ENCODE measurements around the gene FTSJ3. TPM values are rescaled to one million over a fixed set of nuclear protein-coding genes. Genes with fewer than 3 reads are reported as not detected.

The FTSJ3 gene
- total and polyA plus RNA-seq, 2 experiments from 2014 or later, result 29.2 to 61.5 TPM

DNA sequence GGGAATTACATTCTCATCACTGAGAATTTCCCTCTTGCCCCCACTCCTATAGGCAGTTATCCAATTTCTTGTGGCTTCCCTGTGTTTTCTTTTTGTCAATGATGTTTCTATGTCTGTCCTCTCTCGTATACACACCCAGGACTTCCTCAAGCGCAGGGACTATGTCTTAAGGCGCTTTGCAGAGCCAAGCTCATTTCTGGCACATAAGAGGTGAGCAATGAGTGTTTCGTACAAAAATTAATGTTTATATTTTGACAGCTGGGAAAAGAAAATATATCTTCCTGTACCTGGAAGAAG is 52.5 kb downstream of the FTSJ3 start:
- peak overlapping the region; percentile 95 for H3K4me3 Mint-ChIP-seq
- no peaks in the 10 kb centered on the region; the same call in 2 of the 3 replicates for H3K9me3 Mint-ChIP-seq
- H3K27ac Mint-ChIP-seq, result peak overlapping the region; percentile 100
- Histone ChIP-seq H3K79me2 (replicated peaks; ENCODE audit: insufficient read depth) (peaks cover 90% of the 10 kb centered on the region), H3K4me2 (peak overlapping the region; percentile 96), H3K36me3 (ENCODE audit: insufficient read depth) (peaks cover 12% of the 10 kb centered on the region; the same call in 1 of the 2 replicates), H4K20me1 (replicated peaks; ENCODE audit: insufficient read depth) (peaks cover 67% of the 10 kb centered on the region), H3K4me1 (ENCODE audit: insufficient read depth) (peaks cover 22% of the 10 kb centered on the region), H3K27ac (ENCODE audit: low read depth) (peak overlapping the region; percentile 98), H3F3A (replicated peaks; ENCODE audit: low read depth) (no peaks in the 10 kb centered on the region; the same call in 1 of the 2 replicates), H2AFZ (no peak overlapping the region), H3K27me3 (ENCODE audit: insufficient read depth) (no peaks in the 10 kb centered on the region), H3K4me3 (peak overlapping the region; percentile 99), H3K9me2 (ENCODE audit: insufficient read depth) (no peaks in the 10 kb centered on the region)
- peak; percentile 8 for DNase-seq (ENCODE audit: low spot score)
- H3K4me1 Mint-ChIP-seq, result peaks cover 19% of the 10 kb centered on the region
- TF ChIP-seq EZH2phosphoT487 (IDR thresholded peaks at IDR 0.05; ENCODE audit: unreplicated experiment), result no peak
- TF ChIP-seq, protein P1, sequence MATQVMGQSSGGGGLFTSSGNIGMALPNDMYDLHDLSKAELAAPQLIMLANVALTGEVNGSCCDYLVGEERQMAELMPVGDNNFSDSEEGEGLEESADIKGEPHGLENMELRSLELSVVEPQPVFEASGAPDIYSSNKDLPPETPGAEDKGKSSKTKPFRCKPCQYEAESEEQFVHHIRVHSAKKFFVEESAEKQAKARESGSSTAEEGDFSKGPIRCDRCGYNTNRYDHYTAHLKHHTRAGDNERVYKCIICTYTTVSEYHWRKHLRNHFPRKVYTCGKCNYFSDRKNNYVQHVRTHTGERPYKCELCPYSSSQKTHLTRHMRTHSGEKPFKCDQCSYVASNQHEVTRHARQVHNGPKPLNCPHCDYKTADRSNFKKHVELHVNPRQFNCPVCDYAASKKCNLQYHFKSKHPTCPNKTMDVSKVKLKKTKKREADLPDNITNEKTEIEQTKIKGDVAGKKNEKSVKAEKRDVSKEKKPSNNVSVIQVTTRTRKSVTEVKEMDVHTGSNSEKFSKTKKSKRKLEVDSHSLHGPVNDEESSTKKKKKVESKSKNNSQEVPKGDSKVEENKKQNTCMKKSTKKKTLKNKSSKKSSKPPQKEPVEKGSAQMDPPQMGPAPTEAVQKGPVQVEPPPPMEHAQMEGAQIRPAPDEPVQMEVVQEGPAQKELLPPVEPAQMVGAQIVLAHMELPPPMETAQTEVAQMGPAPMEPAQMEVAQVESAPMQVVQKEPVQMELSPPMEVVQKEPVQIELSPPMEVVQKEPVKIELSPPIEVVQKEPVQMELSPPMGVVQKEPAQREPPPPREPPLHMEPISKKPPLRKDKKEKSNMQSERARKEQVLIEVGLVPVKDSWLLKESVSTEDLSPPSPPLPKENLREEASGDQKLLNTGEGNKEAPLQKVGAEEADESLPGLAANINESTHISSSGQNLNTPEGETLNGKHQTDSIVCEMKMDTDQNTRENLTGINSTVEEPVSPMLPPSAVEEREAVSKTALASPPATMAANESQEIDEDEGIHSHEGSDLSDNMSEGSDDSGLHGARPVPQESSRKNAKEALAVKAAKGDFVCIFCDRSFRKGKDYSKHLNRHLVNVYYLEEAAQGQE (IDR thresholded peaks at IDR 0.05; ENCODE audit: unreplicated experiment), result no peak
- TF ChIP-seq ZNF331 (CRISPR knock-in tag; IDR thresholded peaks at IDR 0.05; ENCODE audit: low read depth), result no peak
- TF ChIP-seq POLR2AphosphoS5 (IDR thresholded peaks at IDR 0.05; ENCODE audit: low read depth), result no peak; the same call in 1 of the 2 replicates
- no peak for TF ChIP-seq CREB1 (CRISPR knock-in tag; IDR thresholded peaks at IDR 0.05; ENCODE audit: low read depth)
- TF ChIP-seq, protein P2, sequence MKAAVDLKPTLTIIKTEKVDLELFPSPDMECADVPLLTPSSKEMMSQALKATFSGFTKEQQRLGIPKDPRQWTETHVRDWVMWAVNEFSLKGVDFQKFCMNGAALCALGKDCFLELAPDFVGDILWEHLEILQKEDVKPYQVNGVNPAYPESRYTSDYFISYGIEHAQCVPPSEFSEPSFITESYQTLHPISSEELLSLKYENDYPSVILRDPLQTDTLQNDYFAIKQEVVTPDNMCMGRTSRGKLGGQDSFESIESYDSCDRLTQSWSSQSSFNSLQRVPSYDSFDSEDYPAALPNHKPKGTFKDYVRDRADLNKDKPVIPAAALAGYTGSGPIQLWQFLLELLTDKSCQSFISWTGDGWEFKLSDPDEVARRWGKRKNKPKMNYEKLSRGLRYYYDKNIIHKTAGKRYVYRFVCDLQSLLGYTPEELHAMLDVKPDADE (IDR thresholded peaks at IDR 0.05), result no peak
- no peak for TF ChIP-seq EZH2 (IDR thresholded peaks at IDR 0.05; ENCODE audit: low read depth, unreplicated experiment)
- TF ChIP-seq NANOG (IDR thresholded peaks at IDR 0.05; ENCODE audit: borderline replicate concordance), result no peak
- TF ChIP-seq ZNF114 (CRISPR knock-in tag; IDR thresholded peaks at IDR 0.05), result no peak
- TF ChIP-seq STAT1 (IDR thresholded peaks at IDR 0.05; ENCODE audit: unreplicated experiment), result no peak
- TF ChIP-seq, protein P3, sequence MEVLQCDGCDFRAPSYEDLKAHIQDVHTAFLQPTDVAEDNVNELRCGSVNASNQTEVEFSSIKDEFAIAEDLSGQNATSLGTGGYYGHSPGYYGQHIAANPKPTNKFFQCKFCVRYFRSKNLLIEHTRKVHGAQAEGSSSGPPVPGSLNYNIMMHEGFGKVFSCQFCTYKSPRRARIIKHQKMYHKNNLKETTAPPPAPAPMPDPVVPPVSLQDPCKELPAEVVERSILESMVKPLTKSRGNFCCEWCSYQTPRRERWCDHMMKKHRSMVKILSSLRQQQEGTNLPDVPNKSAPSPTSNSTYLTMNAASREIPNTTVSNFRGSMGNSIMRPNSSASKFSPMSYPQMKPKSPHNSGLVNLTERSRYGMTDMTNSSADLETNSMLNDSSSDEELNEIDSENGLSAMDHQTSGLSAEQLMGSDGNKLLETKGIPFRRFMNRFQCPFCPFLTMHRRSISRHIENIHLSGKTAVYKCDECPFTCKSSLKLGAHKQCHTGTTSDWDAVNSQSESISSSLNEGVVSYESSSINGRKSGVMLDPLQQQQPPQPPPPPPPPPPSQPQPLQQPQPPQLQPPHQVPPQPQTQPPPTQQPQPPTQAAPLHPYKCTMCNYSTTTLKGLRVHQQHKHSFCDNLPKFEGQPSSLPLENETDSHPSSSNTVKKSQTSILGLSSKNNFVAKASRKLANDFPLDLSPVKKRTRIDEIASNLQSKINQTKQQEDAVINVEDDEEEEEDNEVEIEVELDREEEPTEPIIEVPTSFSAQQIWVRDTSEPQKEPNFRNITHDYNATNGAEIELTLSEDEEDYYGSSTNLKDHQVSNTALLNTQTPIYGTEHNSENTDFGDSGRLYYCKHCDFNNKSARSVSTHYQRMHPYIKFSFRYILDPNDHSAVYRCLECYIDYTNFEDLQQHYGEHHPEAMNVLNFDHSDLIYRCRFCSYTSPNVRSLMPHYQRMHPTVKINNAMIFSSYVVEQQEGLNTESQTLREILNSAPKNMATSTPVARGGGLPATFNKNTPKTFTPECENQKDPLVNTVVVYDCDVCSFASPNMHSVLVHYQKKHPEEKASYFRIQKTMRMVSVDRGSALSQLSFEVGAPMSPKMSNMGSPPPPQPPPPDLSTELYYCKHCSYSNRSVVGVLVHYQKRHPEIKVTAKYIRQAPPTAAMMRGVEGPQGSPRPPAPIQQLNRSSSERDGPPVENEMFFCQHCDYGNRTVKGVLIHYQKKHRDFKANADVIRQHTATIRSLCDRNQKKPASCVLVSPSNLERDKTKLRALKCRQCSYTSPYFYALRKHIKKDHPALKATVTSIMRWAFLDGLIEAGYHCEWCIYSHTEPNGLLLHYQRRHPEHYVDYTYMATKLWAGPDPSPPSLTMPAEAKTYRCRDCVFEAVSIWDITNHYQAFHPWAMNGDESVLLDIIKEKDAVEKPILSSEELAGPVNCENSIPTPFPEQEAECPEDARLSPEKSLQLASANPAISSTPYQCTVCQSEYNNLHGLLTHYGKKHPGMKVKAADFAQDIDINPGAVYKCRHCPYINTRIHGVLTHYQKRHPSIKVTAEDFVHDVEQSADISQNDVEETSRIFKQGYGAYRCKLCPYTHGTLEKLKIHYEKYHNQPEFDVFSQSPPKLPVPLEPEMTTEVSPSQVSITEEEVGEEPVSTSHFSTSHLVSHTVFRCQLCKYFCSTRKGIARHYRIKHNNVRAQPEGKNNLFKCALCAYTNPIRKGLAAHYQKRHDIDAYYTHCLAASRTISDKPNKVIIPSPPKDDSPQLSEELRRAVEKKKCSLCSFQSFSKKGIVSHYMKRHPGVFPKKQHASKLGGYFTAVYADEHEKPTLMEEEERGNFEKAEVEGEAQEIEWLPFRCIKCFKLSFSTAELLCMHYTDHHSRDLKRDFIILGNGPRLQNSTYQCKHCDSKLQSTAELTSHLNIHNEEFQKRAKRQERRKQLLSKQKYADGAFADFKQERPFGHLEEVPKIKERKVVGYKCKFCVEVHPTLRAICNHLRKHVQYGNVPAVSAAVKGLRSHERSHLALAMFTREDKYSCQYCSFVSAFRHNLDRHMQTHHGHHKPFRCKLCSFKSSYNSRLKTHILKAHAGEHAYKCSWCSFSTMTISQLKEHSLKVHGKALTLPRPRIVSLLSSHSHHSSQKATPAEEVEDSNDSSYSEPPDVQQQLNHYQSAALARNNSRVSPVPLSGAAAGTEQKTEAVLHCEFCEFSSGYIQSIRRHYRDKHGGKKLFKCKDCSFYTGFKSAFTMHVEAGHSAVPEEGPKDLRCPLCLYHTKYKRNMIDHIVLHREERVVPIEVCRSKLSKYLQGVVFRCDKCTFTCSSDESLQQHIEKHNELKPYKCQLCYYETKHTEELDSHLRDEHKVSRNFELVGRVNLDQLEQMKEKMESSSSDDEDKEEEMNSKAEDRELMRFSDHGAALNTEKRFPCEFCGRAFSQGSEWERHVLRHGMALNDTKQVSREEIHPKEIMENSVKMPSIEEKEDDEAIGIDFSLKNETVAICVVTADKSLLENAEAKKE (CRISPR knock-in tag; IDR thresholded peaks at IDR 0.05), result no peak
- TF ChIP-seq JUNB (IDR thresholded peaks at IDR 0.05; ENCODE audit: unreplicated experiment), result no peak
- TF ChIP-seq, protein P4, sequence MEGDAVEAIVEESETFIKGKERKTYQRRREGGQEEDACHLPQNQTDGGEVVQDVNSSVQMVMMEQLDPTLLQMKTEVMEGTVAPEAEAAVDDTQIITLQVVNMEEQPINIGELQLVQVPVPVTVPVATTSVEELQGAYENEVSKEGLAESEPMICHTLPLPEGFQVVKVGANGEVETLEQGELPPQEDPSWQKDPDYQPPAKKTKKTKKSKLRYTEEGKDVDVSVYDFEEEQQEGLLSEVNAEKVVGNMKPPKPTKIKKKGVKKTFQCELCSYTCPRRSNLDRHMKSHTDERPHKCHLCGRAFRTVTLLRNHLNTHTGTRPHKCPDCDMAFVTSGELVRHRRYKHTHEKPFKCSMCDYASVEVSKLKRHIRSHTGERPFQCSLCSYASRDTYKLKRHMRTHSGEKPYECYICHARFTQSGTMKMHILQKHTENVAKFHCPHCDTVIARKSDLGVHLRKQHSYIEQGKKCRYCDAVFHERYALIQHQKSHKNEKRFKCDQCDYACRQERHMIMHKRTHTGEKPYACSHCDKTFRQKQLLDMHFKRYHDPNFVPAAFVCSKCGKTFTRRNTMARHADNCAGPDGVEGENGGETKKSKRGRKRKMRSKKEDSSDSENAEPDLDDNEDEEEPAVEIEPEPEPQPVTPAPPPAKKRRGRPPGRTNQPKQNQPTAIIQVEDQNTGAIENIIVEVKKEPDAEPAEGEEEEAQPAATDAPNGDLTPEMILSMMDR (conservative IDR thresholded peaks at IDR 0.05; ENCODE audit: low read depth in 2 of 2), result no peak
- H3K27me3 Mint-ChIP-seq (ENCODE audit: insufficient read depth, low read depth, poor library complexity), result peaks cover 14% of the 10 kb centered on the region
- ATAC-seq, result no peak
- H3K36me3 Mint-ChIP-seq (ENCODE audit: low read depth), result peaks cover 44% of the 10 kb centered on the region
